Testis (tissue), 2 donors: Measurements from ENCODE around the gene RNF31.

Experiments
- CTCF ChIP-seq, 3 experiments: fragments of 450-650 bp in 2 of 3; fragments of 200-600 bp in 1 of 3; sonication (generic) in 1 of 3; IDR thresholded peaks; one replicate each; pipeline ENCODE4 v1.5.1; 2016 to 2019; ENCODE audit warnings: antibody characterized with exemption in 3 of 3, mild to moderate bottlenecking in 2 of 3, moderate library complexity in 1 of 3
- POLR2A ChIP-seq: fragments of 450-650 bp; IDR thresholded peaks from one replicate; pipeline ENCODE4 v1.6.1; 2017; ENCODE audit warnings: antibody characterized with exemption, mild to moderate bottlenecking, moderate library complexity

- no peak for TF ChIP-seq CTCF (IDR thresholded peaks at IDR 0.05)
- TF ChIP-seq POLR2A = no peak
Measured at GRCh38 chr14:24137529-24138395, 9.5 kb upstream of the RNF31 start.
